ENCODE measurements around the gene IMPG1.

Gene IMPG1

DNA sequence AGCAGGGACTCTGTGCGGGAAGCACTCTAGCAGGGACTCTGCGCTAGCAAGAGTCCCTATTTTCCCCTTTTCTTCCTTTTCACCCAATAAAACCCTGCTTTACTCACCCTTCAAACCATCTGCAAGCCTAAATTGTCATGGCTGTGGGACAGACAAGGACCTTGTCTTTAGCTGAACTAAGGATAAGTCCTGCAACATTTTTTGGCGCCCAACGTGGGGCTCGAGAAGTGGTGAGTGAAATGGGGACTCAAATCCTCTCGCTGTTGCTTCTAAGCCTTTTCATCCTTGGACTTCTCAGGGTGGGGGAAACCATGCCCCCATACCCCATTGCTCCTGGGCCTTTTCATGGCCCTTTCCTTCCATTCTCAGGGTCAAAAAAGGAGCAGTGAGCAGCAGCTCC, 46.4 kb downstream of the IMPG1 start:
- H3K27ac ChIP-seq, result no peak overlapping the region
- TF ChIP-seq ZFX (IDR thresholded peaks at IDR 0.05), result no peak
- TF ChIP-seq, protein P1, sequence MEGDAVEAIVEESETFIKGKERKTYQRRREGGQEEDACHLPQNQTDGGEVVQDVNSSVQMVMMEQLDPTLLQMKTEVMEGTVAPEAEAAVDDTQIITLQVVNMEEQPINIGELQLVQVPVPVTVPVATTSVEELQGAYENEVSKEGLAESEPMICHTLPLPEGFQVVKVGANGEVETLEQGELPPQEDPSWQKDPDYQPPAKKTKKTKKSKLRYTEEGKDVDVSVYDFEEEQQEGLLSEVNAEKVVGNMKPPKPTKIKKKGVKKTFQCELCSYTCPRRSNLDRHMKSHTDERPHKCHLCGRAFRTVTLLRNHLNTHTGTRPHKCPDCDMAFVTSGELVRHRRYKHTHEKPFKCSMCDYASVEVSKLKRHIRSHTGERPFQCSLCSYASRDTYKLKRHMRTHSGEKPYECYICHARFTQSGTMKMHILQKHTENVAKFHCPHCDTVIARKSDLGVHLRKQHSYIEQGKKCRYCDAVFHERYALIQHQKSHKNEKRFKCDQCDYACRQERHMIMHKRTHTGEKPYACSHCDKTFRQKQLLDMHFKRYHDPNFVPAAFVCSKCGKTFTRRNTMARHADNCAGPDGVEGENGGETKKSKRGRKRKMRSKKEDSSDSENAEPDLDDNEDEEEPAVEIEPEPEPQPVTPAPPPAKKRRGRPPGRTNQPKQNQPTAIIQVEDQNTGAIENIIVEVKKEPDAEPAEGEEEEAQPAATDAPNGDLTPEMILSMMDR (conservative IDR thresholded peaks at IDR 0.05), result no peak

DNA sequence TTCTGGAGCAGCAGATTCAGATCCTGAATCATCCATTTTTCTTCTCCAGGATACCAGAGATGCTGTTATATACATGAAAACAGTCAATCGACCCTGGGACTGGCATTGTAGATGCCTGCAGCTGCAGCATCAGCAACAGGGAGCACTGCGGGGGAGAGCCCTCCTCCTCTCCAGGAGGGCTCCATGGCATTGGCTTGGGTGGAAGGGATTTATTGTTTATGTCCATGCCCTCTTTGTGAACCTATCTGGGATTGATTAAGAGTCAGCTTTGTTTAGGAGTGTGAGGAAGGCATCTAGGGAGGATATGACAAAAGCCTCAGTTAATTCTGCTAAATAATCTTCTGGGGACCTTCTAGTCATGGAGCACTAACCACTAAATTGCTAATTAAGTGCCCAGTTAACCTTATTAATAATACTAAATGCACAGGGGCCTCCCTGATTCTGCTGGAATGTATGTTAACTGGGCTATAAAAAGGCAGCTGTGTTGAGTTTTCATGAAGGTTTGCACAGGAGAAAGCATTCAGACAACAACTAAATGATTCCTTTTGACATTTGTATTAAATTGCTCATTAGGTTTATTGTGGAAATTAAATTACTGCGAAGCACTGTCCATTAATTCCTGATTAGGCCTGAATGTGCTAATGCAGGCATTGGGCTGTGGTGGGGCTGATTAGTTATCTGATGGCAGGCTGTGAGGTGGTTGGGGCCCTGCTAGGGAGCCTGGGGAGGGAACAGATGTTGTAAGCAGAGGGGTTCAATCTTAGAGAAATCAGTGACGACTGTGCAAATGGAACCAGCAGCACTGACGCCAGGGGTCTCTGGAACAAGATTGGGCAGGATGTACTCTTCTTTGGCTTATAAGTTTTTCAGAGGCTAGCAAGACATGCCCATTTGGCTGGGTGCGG, 57.6 kb downstream of the IMPG1 start:
- no peak for TF ChIP-seq ZFX (IDR thresholded peaks at IDR 0.05)
- TF ChIP-seq, protein P1 (conservative IDR thresholded peaks at IDR 0.05), result no peak

DNA sequence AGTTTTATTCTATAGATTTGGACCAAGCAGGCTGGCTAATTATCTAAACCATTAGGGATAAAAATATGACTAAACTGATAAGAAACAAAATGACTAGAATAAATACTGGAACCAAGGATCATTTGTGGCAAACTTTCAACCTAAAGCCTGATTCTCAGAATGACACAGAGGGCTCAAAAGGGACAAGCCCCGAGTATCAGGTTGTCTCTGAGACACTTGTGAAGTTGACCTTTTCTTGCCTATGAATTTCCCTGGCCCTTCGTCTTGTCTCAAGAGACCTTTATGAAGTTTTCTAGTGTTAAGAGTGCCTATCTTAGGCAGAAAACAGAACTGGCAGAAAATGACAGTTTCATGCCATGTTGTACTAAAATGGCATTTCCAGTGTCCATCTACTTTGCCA, 68.3 kb downstream of the IMPG1 start:
- no peak overlapping the region for H3K27ac ChIP-seq
- TF ChIP-seq, protein P1 (conservative IDR thresholded peaks at IDR 0.05), result no peak
- no peak for TF ChIP-seq ZFX (IDR thresholded peaks at IDR 0.05)

More for the DNA sequence above, 57.6 kb downstream of the IMPG1 start:
- H3K27ac ChIP-seq, result no peak overlapping the region

DNA sequence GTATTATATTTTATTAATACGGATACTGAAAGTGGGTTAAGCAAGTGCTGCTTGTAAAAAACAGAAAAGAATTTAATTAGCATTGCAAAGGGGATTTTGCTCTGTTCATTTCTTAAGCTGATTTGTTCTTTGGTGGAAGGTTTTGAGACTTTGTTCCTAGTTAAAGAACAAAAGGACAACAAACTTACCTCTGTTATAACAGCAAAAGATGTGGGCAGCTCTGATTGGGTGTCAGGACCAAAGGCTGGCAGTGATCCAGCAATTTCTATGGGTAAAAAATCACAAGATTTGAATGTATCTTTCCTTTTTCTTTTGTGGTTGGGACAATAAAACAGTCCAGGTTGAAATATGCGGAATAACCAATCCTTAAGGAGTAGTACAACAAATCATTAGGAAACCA, 68.8 kb downstream of the IMPG1 start:
- H3K27ac ChIP-seq, result no peak overlapping the region
- TF ChIP-seq, protein P1 (conservative IDR thresholded peaks at IDR 0.05), result no peak
- TF ChIP-seq ZFX (IDR thresholded peaks at IDR 0.05), result no peak

DNA sequence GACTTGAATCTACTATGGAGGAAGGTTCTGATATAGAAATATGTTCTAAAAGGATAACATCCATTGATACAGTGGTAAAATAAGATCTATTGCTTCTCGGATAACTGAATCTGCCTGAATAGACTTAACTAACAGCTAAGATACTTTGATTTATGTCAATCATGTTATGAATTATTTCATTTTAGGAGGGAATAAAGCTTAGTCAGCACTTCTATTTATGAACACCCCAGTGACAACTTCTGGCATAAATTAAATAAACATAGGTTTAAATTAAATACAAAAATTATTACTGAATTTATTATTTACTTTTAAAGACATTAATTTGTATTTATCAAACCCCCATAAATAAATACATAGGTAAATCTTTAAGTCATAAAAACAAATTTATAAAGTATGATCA, 69.3 kb downstream of the IMPG1 start:
- H3K27ac ChIP-seq, result no peak overlapping the region
- TF ChIP-seq, protein P1 (conservative IDR thresholded peaks at IDR 0.05), result no peak
- no peak for TF ChIP-seq ZFX (IDR thresholded peaks at IDR 0.05)

DNA sequence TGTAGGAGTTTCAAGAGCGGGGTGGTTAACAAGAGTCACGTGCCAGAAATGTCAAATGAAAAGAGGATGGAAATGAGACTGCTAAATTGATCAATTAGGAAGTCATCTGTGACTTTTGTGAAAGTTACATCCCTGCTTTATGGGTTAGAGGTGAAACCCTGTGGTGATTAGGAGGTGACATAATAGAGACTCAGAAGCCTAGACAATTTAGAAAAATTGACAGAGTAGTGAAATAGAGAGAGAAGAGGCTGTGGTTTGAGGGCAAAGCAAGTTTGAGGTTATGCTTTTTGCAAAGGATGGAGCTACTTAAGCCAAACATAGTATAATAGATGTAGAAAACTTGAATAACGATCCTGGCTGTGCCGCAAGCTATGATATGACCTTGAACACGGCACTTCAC, 71.8 kb downstream of the IMPG1 start:
- H3K27ac ChIP-seq, result no peak overlapping the region
- TF ChIP-seq ZFX (IDR thresholded peaks at IDR 0.05), result no peak
- TF ChIP-seq, protein P1 (conservative IDR thresholded peaks at IDR 0.05), result no peak

DNA sequence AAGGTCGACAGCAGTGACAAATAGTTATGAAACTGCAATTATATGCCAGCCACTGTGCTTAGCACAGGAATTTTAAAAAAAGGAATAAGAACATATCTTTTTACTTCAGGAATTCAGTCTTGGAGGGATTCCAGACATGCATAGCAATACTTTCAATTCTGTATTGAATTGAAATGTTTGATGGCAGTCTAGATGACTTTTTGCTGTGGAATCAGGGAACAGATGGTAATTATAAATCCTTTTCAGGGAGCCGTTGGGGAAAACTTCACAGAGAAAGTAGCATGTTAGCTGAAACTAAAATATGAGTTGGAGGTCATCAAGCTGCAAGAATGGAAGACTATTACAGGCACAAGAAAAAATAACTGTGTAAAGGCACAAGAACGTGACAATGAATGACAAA, 74.8 kb downstream of the IMPG1 start:
- TF ChIP-seq, protein P1 (conservative IDR thresholded peaks at IDR 0.05), result no peak
- no peak for TF ChIP-seq ZFX (IDR thresholded peaks at IDR 0.05)
- H3K27ac ChIP-seq, result no peak overlapping the region
